Testis (tissue), 3 donors: ENCODE results near the gene PARD6B. TPM values are rescaled to one million over a fixed set of nuclear protein-coding genes. Genes with fewer than 3 reads are reported as not detected.

Experiments
- DNase-seq: peaks from one replicate; pipeline ENCODE4 v3.0.0-alpha.2; 2019
- H3K27ac ChIP-seq, 2 donors: fragments of 200-600 bp; sonication (generic); one replicate each; pipeline ENCODE4 v1.5.1; 2019
- H3K27me3 ChIP-seq: fragments of 200-600 bp; sonication (generic); one replicate; pipeline ENCODE4 v1.5.1; 2019
- H3K36me3 ChIP-seq: fragments of 200-600 bp; sonication (generic); one replicate; pipeline ENCODE4 v1.5.1; 2017; ENCODE audit warnings: low read depth; ENCODE audit errors: missing control alignments
- H3K4me1 ChIP-seq: fragments of 200-600 bp; sonication (generic); one replicate; pipeline ENCODE4 v1.5.1; 2019
- H3K4me3 ChIP-seq, 2 donors: fragments of 200-600 bp; sonication (generic); one replicate each; pipeline ENCODE4 v1.5.1; 2017 to 2019
- H3K9me3 ChIP-seq: fragments of 200-600 bp; sonication (generic); one replicate; pipeline ENCODE4 v1.5.1; 2017
- CTCF ChIP-seq, 3 experiments: fragments of 450-650 bp in 2 of 3; fragments of 200-600 bp in 1 of 3; sonication (generic) in 1 of 3; IDR thresholded peaks; one replicate each; pipeline ENCODE4 v1.5.1; 2016 to 2019; ENCODE audit warnings: antibody characterized with exemption in 3 of 3, mild to moderate bottlenecking in 2 of 3, moderate library complexity in 1 of 3
- POLR2A ChIP-seq: fragments of 450-650 bp; IDR thresholded peaks from one replicate; pipeline ENCODE4 v1.6.1; 2017; ENCODE audit warnings: antibody characterized with exemption, mild to moderate bottlenecking, moderate library complexity
- WGBS, 2 donors: methylation state at CpG; one replicate each; pipeline ENCODE4 v1.1.5; 2018; 5-methylcytosine and 5-hydroxymethylcytosine counted together
- intact Hi-C: fragments of 100-400 bp; cut with DNase I; formaldehyde crosslinking; loops from one replicate; pipeline ENCODE4 v1.15.1; 2023; ENCODE audit warnings: low total_unique reads
- polyA plus RNA-seq: library from polyadenylated mRNA; stranded (reverse); fragments of 350-450 nt; fragmentation: Illumina TruSeq; extraction: RNeasy Lipid Tissue Mini Kit (QIAGEN cat#74804); gene quantifications from one replicate; pipeline ENCODE4 v1.2.3, GENCODE V29; 2014; ENCODE audit warnings: low read depth, low replicate concordance; ENCODE audit not compliant: insufficient read depth
- total RNA-seq, 2 donors: library from RNA; depleted of rRNA; stranded (reverse); fragments of >200 nt; gene quantifications; one replicate each; pipeline ENCODE4 v1.2.3, GENCODE V29; 2016

Gene PARD6B
- total and polyA plus RNA-seq, 3 donors from 2014 or later = 3.8 to 17.0 (median 15.4) TPM

- intact Hi-C loops = no loop called here
- peak; percentile 10 for DNase-seq
- H3K4me1 ChIP-seq = peaks cover 29% of the 10 kb centered on the region
Measured at GRCh38 chr20:50727792-50728485, 3.4 kb upstream of the PARD6B start.

GRCh38 chr20:50728486-50728980, 2.8 kb upstream of the PARD6B start:
- DNase-seq = peak; percentile 2
- no peaks in the 10 kb centered on the region for H3K36me3 ChIP-seq
- peaks cover 25% of the 10 kb centered on the region for H3K4me1 ChIP-seq
- WGBS, 2 donors = 74 to 80% methylated on average over 4 of the region's 4 CpGs
- H3K4me3 ChIP-seq = no peak overlapping the region
- H3K27ac ChIP-seq = no peak overlapping the region
- H3K9me3 ChIP-seq = no peaks in the 10 kb centered on the region
- TF ChIP-seq CTCF (IDR thresholded peaks at IDR 0.05) = no peak
- TF ChIP-seq POLR2A = no peak
- intact Hi-C loops = no loop called here
- H3K27me3 ChIP-seq = no peaks in the 10 kb centered on the region

More at GRCh38 chr20:50727792-50728485, 3.4 kb upstream of the PARD6B start:
- no peak overlapping the region for H3K4me3 ChIP-seq
- whole genome bisulfite sequencing, 2 donors = 80 to 83% methylated on average over 8 of the region's 8 CpGs
- H3K27me3 ChIP-seq = no peaks in the 10 kb centered on the region
- H3K36me3 ChIP-seq = no peaks in the 10 kb centered on the region
- no peak for TF ChIP-seq CTCF (IDR thresholded peaks at IDR 0.05)
- TF ChIP-seq POLR2A = no peak
- no peaks in the 10 kb centered on the region for H3K9me3 ChIP-seq
- no peak overlapping the region for H3K27ac ChIP-seq

- Histone ChIP-seq H3K4me3 (no peak overlapping the region), H3K9me3 (no peaks in the 10 kb centered on the region), H3K36me3 (no peaks in the 10 kb centered on the region), H3K4me1 (peaks cover 19% of the 10 kb centered on the region), H3K27me3 (no peaks in the 10 kb centered on the region), H3K27ac (peak overlapping the region in 1 of 2 donors; percentile 85)
- peak; percentile 13 for DNase-seq
- TF ChIP-seq POLR2A (no peak), CTCF (IDR thresholded peaks at IDR 0.05) (no peak)
- 70 to 76% methylated on average over 11 of the region's 11 CpGs for WGBS, 2 donors
- intact Hi-C loops = no loop called here
Measured at GRCh38 chr20:50728981-50729874, 2.2 kb upstream of the PARD6B start.

- H3K36me3 ChIP-seq = no peaks in the 10 kb centered on the region
- H3K9me3 ChIP-seq = no peaks in the 10 kb centered on the region
- H3K4me3 ChIP-seq = peak overlapping the region; percentile 87
- WGBS, 2 donors = 26 to 28% methylated on average over 21 of the region's 21 CpGs
- peak; percentile 24 for DNase-seq
- peaks cover 10% of the 10 kb centered on the region for H3K4me1 ChIP-seq
- intact Hi-C loops = no loop called here
- H3K27ac ChIP-seq = peak overlapping the region; percentile 77 to 85
- TF ChIP-seq CTCF (IDR thresholded peaks at IDR 0.05) (no peak), POLR2A (no peak)
- no peaks in the 10 kb centered on the region for H3K27me3 ChIP-seq
Measured at GRCh38 chr20:50729901-50730764, 1.2 kb upstream of the PARD6B start.
